GM19395 (cell line): Measurements from ENCODE around the gene CCNYL1.
"Not testable (repeated sequence)": the region's sequence is repeated elsewhere in the genome, so short reads cannot be mapped to it uniquely, and the experiment has no call there.

ENCODE experiments used
- ATAC-seq: cut with Tn5 transposase; IDR thresholded peaks from one replicate; pipeline ENCODE4 v1.9.1; 2021; ENCODE audit warnings: mild to moderate bottlenecking, moderate library complexity; ENCODE audit not compliant: unreplicated experiment

CCNYL1 gene

DNA sequence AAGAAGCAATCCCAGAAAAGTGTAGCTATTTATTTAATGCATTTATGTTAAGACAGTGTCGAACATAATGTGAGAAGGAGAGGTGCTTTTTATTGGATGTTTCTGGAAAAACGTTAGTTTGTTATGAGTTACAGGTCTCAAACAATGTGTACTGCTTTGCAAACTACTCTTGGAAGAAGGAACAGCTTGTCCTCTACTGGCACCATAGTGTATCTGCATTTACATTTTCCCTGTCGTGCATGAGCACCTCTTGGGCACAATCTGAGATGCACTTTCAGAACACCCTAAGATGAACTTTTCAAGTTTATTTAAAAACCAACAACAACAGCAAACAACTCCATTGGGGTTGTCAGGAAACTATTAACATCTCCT lies 22.8 kb downstream of the CCNYL1 start:
- no peak for ATAC-seq

- ATAC-seq, result no peak
Measured at GRCh38 chr2:207734636-207735512, 23.4 kb downstream of the CCNYL1 start.

DNA sequence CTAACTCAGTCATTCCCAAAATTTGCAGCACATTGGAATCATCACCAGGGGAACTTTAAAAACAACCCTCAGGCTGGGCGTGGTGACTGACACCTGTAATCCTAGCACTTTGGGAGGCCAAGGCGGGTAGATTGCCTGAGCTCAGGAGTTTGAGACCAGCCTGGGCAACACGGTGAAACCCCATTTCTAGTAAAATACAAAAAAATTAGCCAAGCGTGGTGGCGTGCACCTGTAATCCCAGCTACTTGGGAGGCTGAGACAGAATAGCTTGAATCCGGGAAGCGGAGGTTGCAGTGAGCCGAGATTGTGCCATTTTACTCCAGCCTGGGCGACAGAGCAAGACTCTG lies 24.0 kb downstream of the CCNYL1 start:
- not testable (repeated sequence) for ATAC-seq

DNA sequence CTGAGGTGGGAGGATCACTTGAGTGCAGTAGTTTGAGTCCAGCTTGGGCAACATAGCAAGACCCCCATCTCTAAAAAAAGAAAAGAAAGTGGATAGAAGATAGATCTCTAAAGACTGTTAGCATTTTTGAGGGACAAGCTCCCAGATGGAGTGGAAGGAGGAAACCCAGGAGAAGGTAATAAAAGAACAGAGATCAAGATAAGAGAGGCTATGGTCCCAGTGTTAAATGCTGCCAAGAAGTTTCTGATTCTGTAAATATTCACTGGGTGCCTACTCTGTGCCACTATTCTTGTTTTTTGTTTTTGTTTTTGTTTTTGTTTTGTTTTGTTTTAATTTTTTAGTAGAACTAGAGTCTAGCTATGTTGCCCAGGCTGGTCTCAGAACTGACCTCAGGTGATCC lies 32.1 kb downstream of the CCNYL1 start:
- ATAC-seq, result no peak

DNA sequence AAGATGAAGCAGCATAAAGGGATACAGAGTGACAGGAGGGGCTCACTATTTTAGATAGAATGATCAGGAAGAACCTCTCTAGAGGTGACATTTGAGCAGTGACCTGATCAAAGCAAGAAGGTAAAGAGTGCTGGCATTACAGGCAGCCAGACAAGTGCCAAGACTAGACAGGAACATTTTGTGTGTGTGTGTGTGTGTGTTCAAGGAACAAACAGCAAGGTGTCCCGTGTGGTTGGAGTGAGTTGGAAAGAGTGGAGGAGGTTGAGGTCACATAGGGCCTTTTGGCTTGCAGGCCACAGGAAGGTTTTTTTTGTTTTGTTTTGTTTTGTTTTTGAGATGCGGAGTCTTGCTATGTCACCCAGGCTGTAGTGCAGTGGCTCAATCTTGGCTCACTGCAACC lies 32.6 kb downstream of the CCNYL1 start:
- ATAC-seq, result no peak

GRCh38 chr2:207744451-207744850 lies 33.0 kb downstream of the CCNYL1 start:
- no peak for ATAC-seq

DNA sequence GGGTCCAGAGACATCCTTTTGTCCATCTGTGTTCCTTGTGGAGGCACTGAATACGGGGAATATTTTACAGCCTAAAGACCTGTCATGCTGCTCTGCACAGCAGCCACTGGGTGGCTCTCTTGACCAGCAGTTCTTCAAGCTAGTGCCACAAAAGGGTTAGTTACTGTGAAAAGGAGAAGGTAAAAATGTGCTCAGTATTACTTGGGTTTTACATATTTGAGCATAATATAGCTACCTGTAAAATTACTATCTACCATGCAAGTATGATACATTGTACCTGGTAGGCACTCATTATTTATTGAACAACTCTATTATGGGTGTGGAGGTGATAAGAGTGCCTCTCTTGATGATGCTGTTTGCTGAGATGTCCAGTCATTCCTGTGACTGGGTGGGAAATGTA lies 34.7 kb downstream of the CCNYL1 start:
- peak; percentile 92 for ATAC-seq

GRCh38 chr2:207747653-207748560 lies 36.5 kb downstream of the CCNYL1 start:
- ATAC-seq, result no peak

GRCh38 chr2:207748993-207749392 lies 37.6 kb downstream of the CCNYL1 start:
- ATAC-seq, result no peak

DNA sequence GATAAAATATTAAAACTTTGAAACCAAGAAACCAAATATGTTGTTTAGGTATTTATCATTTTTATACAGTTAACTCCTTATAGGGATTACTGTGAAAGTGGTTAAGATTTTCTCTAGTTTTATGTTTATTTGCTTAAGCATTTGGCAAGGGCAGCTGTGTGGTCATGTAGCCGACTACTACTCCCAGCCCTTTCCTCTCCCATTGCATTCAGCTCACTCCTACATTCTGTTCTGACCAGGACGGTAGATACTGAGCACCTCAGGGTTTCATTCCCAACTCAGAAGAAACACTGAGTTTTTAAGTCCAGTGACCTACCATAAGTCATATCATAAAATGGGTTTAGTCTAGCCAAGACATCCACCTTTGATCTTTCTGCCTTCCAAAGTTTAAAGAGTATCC lies 38.4 kb downstream of the CCNYL1 start:
- ATAC-seq, result no peak

DNA sequence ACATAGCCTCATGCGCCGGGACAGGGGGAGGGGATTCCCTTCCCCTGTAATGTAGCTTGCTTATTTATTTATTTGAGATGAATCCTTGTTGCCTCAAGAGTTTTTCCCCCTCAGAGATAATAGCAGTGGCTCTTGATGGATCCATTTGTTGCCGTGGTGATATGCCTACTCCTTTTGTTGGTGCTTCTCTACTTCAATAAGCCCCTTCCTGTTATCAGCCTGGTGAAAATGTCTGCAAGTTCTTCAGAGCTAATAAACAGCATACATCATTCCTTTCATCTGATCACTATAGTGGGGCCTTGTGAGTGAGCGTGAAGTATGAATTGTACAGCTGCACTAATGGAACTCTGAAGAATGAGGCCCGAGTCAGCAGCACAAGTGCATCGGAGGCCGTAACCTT lies 38.9 kb downstream of the CCNYL1 start:
- no peak for ATAC-seq

DNA sequence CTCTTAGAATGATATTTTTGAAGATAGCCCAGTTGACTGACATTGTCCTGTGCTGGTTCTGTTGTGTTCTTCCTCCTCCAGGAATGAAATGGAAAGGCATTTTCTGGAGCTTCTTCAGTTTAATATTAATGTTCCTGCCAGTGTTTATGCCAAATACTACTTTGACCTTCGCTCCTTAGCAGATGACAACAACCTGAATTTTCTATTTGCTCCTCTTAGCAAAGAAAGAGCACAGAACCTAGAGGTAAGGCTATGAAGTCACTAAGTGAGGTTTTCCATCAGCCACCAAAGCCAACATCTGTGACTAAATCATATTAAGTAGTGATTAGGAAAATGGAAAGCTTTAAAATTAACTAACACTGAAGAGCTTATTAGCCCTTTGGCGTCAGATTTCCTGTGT lies 39.4 kb downstream of the CCNYL1 start:
- ATAC-seq, result no peak

GRCh38 chr2:207753688-207754087 lies 42.2 kb downstream of the CCNYL1 start:
- ATAC-seq, result not testable (repeated sequence)

- no peak for ATAC-seq
Measured at GRCh38 chr2:207754498-207755383, 43.3 kb downstream of the CCNYL1 start.

GRCh38 chr2:207758025-207758424 lies 46.6 kb downstream of the CCNYL1 start:
- no peak for ATAC-seq

DNA sequence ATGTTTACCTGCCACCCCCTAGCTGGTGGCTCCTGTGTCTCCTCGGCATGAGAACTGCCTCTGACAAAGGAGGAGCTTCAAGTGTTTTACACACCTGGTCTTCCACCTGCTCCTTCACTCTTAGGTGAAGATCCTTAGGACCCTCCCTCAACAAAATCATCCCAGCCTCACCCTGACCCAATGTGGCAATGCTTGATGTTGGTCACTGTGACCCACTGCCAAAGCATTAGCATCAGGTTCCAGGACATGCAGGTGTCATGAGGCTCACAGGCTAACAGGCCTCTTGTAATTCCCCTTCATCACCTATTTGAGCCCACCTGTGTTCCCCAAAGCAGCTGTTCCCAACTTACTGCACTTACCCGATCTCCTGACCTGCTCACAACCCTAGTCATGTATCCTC lies 48.5 kb downstream of the CCNYL1 start:
- no peak for ATAC-seq

GRCh38 chr2:207760453-207760852 lies 49.0 kb downstream of the CCNYL1 start:
- ATAC-seq, result no peak

GRCh38 chr2:207761426-207761825 lies 50.0 kb downstream of the CCNYL1 start:
- ATAC-seq, result not testable (repeated sequence)

- ATAC-seq, result no peak
Measured at GRCh38 chr2:207762146-207762545, 50.7 kb downstream of the CCNYL1 start.

- no peak for ATAC-seq
Measured at GRCh38 chr2:207763303-207763917, 52.0 kb downstream of the CCNYL1 start.
